Astrocyte (in vitro differentiated cells and primary cell): ENCODE data around the gene NIPAL3.

Experiments used
- EZH2 ChIP-seq: IDR thresholded peaks from 2 replicates; pipeline ENCODE4 v1.6.1; 2012; ENCODE audit warnings: mild to moderate bottlenecking, low read length, inconsistent platforms; ENCODE audit not compliant: insufficient read depth
- TF ChIP-seq, protein P1 (sequence below): IDR thresholded peaks from 2 replicates; pipeline ENCODE4 v1.5.1; 2011; ENCODE audit warnings: low read depth, mild to moderate bottlenecking, inconsistent platforms, low read length, moderate library complexity; ENCODE audit not compliant: insufficient read depth

DNA sequence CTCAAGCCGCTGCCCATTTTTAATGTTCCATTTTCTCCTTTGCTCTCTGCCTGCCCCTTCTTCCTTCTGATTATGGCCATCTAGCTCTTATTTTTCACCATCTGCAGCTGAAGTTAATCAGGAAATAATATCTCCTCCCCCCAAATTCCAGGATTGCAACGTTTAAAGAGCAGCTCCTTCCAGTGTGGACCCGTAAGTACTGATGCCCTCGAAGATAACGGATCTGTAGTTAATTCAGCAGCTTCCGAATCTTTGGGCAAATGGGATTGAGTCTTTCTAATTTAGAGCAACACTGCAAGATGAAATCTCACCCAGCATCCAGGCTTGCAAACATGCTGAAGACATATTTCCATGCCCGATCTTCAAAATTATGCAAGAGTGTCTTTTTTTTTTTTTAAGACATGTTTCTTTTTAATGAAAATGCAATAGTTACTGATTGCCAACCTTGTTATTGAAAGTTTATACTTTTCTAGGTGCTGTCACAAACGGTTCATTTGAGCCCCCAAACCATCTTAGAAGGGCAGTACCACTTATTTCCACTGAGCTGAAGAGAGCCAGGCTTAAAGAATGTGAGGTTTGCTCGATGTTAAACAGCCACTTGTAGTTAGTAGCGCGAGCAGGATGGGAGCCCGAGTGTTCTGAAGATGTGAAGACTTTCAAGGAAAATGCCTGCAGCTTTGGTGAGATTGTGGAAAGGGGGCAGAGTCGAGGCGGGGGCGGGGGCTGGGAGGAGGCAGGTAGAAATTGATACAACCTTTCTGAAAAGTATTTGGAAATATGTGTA is 76.2 kb downstream of the NIPAL3 start:
- TF ChIP-seq, protein P1, sequence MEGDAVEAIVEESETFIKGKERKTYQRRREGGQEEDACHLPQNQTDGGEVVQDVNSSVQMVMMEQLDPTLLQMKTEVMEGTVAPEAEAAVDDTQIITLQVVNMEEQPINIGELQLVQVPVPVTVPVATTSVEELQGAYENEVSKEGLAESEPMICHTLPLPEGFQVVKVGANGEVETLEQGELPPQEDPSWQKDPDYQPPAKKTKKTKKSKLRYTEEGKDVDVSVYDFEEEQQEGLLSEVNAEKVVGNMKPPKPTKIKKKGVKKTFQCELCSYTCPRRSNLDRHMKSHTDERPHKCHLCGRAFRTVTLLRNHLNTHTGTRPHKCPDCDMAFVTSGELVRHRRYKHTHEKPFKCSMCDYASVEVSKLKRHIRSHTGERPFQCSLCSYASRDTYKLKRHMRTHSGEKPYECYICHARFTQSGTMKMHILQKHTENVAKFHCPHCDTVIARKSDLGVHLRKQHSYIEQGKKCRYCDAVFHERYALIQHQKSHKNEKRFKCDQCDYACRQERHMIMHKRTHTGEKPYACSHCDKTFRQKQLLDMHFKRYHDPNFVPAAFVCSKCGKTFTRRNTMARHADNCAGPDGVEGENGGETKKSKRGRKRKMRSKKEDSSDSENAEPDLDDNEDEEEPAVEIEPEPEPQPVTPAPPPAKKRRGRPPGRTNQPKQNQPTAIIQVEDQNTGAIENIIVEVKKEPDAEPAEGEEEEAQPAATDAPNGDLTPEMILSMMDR = no peak
- TF ChIP-seq EZH2 = no peak
